Caco-2 (cell line): ENCODE results near the gene GOPC. TPM values are rescaled to one million over a fixed set of nuclear protein-coding genes. Genes with fewer than 3 reads are reported as not detected.

Experiments used
- BruUV-seq: library from RNA; stranded (reverse); fragments of 400-500 nt; replicated peaks from 2 replicates; lab custom pipeline; 2021; lab: Mats Ljungman, UMichigan
- CTCF ChIA-PET: fragments of 300-600 bp; sonication (Branson Sonifier 250); formaldehyde crosslinking; loops from one replicate; lab custom pipeline; 2022; ENCODE audit warnings: antibody characterized with exemption; lab: Charles Lee
- POLR2A ChIA-PET: fragments of 300-600 bp; sonication (Branson Sonifier 250); formaldehyde crosslinking; loops from one replicate; lab custom pipeline; 2022; ENCODE audit warnings: antibody characterized with exemption; lab: Charles Lee
- DNase-seq, 2 experiments: peaks; one replicate each; pipeline versions ENCODE4 v3.0.0 to v3.0.0-alpha.2; 2020 to 2022
- H3K27me3 ChIP-seq: replicated peaks from 2 replicates; pipeline ENCODE4 v1.6.0; 2011; ENCODE audit warnings: low read length; ENCODE audit not compliant: control insufficient read depth, insufficient read depth
- H3K36me3 ChIP-seq: 2 replicates; pipeline ENCODE4 v1.5.1; 2011; ENCODE audit warnings: low read length; ENCODE audit not compliant: control insufficient read depth, insufficient read depth
- H3K4me1 ChIP-seq: fragments of 250-450 bp; sonication (Bioruptor Pico); 2 replicates; pipeline ENCODE4 v1.5.1; 2020; ENCODE audit warnings: mild to moderate bottlenecking
- H3K4me3 ChIP-seq: 2 replicates; pipeline ENCODE4 v1.5.1; 2011; ENCODE audit warnings: low read depth, mild to moderate bottlenecking, control low read depth, low read length
- H3K9me3 ChIP-seq: fragments of 250-450 bp; sonication (Bioruptor Pico); 2 replicates; pipeline ENCODE4 v1.5.1; 2020; ENCODE audit warnings: mild to moderate bottlenecking, moderate library complexity
- H3K27ac Mint-ChIP-seq: one replicate; pipeline ENCODE4 v1.8.0; 2022; ENCODE audit warnings: mixed read lengths; ENCODE audit not compliant: unreplicated experiment
- H3K27me3 Mint-ChIP-seq: one replicate; pipeline ENCODE4 v1.8.0; 2022; ENCODE audit warnings: mixed read lengths; ENCODE audit not compliant: insufficient read depth, unreplicated experiment
- H3K36me3 Mint-ChIP-seq: one replicate; pipeline ENCODE4 v1.8.0; 2022; ENCODE audit warnings: mild to moderate bottlenecking, mixed read lengths; ENCODE audit not compliant: insufficient read depth, unreplicated experiment
- H3K4me1 Mint-ChIP-seq: one replicate; pipeline ENCODE4 v1.8.0; 2022; ENCODE audit warnings: low read depth, mixed read lengths; ENCODE audit not compliant: unreplicated experiment
- H3K4me3 Mint-ChIP-seq: one replicate; pipeline ENCODE4 v1.8.0; 2022; ENCODE audit warnings: mild to moderate bottlenecking, moderate library complexity, mixed read lengths; ENCODE audit not compliant: unreplicated experiment
- H3K9me3 Mint-ChIP-seq: one replicate; pipeline ENCODE4 v1.8.0; 2022; ENCODE audit warnings: mixed read lengths; ENCODE audit not compliant: unreplicated experiment
- CTCF ChIP-seq, 2 experiments: fragments of 200-600 bp in 1 of 2; IDR thresholded peaks; 1 replicate in 1 of 2; 2 replicates in 1 of 2; pipeline versions ENCODE4 v1.5.1 to v1.8.0; 2011 to 2022; ENCODE audit warnings: antibody characterized with exemption in 1 of 2, control low read depth in 1 of 2, inconsistent platforms in 1 of 2, low read depth in 1 of 2, low read length in 1 of 2, mild to moderate bottlenecking in 1 of 2, moderate library complexity in 1 of 2; ENCODE audit not compliant: insufficient read depth in 1 of 2, severe bottlenecking in 1 of 2, unreplicated experiment in 1 of 2
- intact Hi-C: fragments of 100-400 bp; cut with micrococcal nuclease; formaldehyde crosslinking; loops from one replicate; pipeline ENCODE4 v1.10.0; 2022; ENCODE audit not compliant: unreplicated experiment
- total RNA-seq: library from RNA; stranded (reverse); gene quantifications from 2 replicates; pipeline ENCODE4 v1.2.3, GENCODE V29; 2022

Gene GOPC
- total RNA-seq, 1 experiment from 2014 or later = 29.0 TPM

- H3K27ac Mint-ChIP-seq = peak overlapping the region; percentile 37
- no peaks in the 10 kb centered on the region for H3K9me3 Mint-ChIP-seq
- H3K4me3 Mint-ChIP-seq = no peak overlapping the region
- H3K27me3 Mint-ChIP-seq = no peaks in the 10 kb centered on the region
- ChIA-PET POLR2A (no interaction called here), CTCF (no interaction called here)
- no TSS peak for BruUV-seq
- Histone ChIP-seq H3K4me3 (no peak overlapping the region), H3K9me3 (no peaks in the 10 kb centered on the region), H3K4me1 (peaks cover 47% of the 10 kb centered on the region), H3K36me3 (peaks cover 6% of the 10 kb centered on the region), H3K27me3 (no peaks in the 10 kb centered on the region)
- intact Hi-C loops = no loop called here
- no peak for TF ChIP-seq CTCF (IDR thresholded peaks at IDR 0.05; ENCODE audit: insufficient read depth in 1 of 2, low read depth in 1 of 2, low read length in 1 of 2, severe bottlenecking in 1 of 2, unreplicated experiment in 1 of 2)
- no peak for DNase-seq
- peaks cover 37% of the 10 kb centered on the region for H3K4me1 Mint-ChIP-seq
- H3K36me3 Mint-ChIP-seq = peaks cover 79% of the 10 kb centered on the region
These were observed 55.6 kb downstream of the GOPC start for GRCh38 chr6:117546674-117547073.

GRCh38 chr6:117545161-117545595, 57.1 kb downstream of the GOPC start:
- H3K36me3 Mint-ChIP-seq = peaks cover 82% of the 10 kb centered on the region
- Histone ChIP-seq H3K27me3 (no peaks in the 10 kb centered on the region), H3K36me3 (peaks cover 6% of the 10 kb centered on the region), H3K9me3 (no peaks in the 10 kb centered on the region), H3K4me1 (peaks cover 39% of the 10 kb centered on the region), H3K4me3 (no peak overlapping the region)
- TF ChIP-seq CTCF (IDR thresholded peaks at IDR 0.05; ENCODE audit: insufficient read depth in 1 of 2, low read depth in 1 of 2, low read length in 1 of 2, severe bottlenecking in 1 of 2, unreplicated experiment in 1 of 2) = no peak
- no peak overlapping the region for H3K27ac Mint-ChIP-seq
- H3K4me3 Mint-ChIP-seq = no peak overlapping the region
- H3K4me1 Mint-ChIP-seq = peaks cover 37% of the 10 kb centered on the region
- H3K9me3 Mint-ChIP-seq = no peaks in the 10 kb centered on the region
- intact Hi-C loops = no loop called here
- BruUV-seq = no TSS peak
- no peaks in the 10 kb centered on the region for H3K27me3 Mint-ChIP-seq
- CTCF ChIA-PET = no interaction called here
- POLR2A ChIA-PET = no interaction called here
- peak in 1 of 2 experiments; percentile 28 for DNase-seq

DNA sequence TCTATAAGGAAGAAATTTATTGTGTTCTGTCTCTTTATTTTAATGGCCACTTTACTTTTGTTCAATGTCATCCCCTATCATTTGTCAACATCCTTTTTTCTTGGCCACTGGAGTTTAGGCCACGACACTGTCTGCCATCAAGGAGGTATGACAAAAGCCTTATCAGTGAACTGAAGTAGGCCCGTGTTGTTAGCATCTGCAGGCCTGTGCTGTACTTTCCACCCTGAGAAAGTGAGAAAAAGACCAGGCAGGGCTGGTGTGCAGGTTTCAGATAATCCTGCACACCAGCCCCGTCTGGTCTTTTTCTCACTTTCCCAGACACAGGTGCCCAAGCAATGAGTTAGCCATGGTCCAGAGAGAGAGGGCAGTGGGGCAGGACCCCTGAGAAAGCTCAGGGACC, 57.6 kb downstream of the GOPC start:
- Mint-ChIP-seq H3K27ac (no peak overlapping the region), H3K36me3 (peaks cover 82% of the 10 kb centered on the region), H3K9me3 (no peaks in the 10 kb centered on the region), H3K4me1 (peaks cover 35% of the 10 kb centered on the region), H3K27me3 (no peaks in the 10 kb centered on the region), H3K4me3 (no peak overlapping the region)
- no peak overlapping the region for H3K4me3 ChIP-seq
- intact Hi-C loops = no loop called here
- CTCF ChIA-PET = no interaction called here
- H3K36me3 ChIP-seq = peaks cover 6% of the 10 kb centered on the region
- no peaks in the 10 kb centered on the region for H3K9me3 ChIP-seq
- H3K4me1 ChIP-seq = peaks cover 35% of the 10 kb centered on the region
- no TSS peak for BruUV-seq
- TF ChIP-seq CTCF (IDR thresholded peaks at IDR 0.05; ENCODE audit: insufficient read depth in 1 of 2, low read depth in 1 of 2, low read length in 1 of 2, severe bottlenecking in 1 of 2, unreplicated experiment in 1 of 2) = no peak
- H3K27me3 ChIP-seq = no peaks in the 10 kb centered on the region
- no peak for DNase-seq
- POLR2A ChIA-PET = no interaction called here
